HepG2 (cell line): ENCODE data around the gene PTPRE. TPM values are rescaled to one million over a fixed set of nuclear protein-coding genes. Genes with fewer than 3 reads are reported as not detected.

Experiments
- ATAC-seq: fragments of 200-7000 bp; cut with Tn5 transposase; 3 replicates; pipeline ENCODE4 v1.9.1; 2020; ENCODE audit warnings: mild to moderate bottlenecking, moderate library complexity
- BruUV-seq: library from RNA; stranded (reverse); fragments of 400-500 nt; replicated peaks from 2 replicates; lab custom pipeline; 2021; lab: Mats Ljungman, UMichigan
- CTCF ChIA-PET: fragments of 300-600 bp; formaldehyde crosslinking; extraction: SDS; loops from one replicate; lab custom pipeline; 2021; ENCODE audit warnings: low total read pairs, inconsistent platforms, low intra/inter-chr PET ratio; lab: Yijun Ruan, JAX
- POLR2A ChIA-PET: fragments of 350-600 bp; sonication (Branson Sonifier 250); formaldehyde crosslinking; loops from one replicate; lab custom pipeline; 2020; ENCODE audit warnings: antibody characterized with exemption, inconsistent platforms; lab: Yijun Ruan, JAX
- DNase-seq: peaks from one replicate; pipeline ENCODE4 v3.0.0-alpha.2; 2015; ENCODE audit warnings: low spot score
- FAIRE-seq: peaks from 3 replicates; lab custom pipeline; 2011; peaks lifted over from hg19 to GRCh38; lab: Jason Lieb, UNC
- H2AFZ ChIP-seq: one replicate; pipeline ENCODE4 v1.6.1; 2011; ENCODE audit warnings: low read length, inconsistent platforms
- H3K27ac ChIP-seq: fragments of 300-600 bp; 3 replicates; pipeline ENCODE4 v1.8.0; 2011; ENCODE audit warnings: mixed run types, mild to moderate bottlenecking, mixed read lengths, low read length, inconsistent platforms; ENCODE audit not compliant: insufficient read depth; ENCODE audit errors: extremely low read length
- H3K27me3 ChIP-seq, 2 experiments: fragments of 200-600 bp in 1 of 2; 2 replicates in 1 of 2; 3 replicates in 1 of 2; pipeline versions ENCODE4 v1.6.0 to v1.8.0; 2011; ENCODE audit warnings: low read length in 2 of 2, mild to moderate bottlenecking in 2 of 2, moderate library complexity in 2 of 2, inconsistent platforms in 1 of 2; ENCODE audit not compliant: insufficient read depth in 2 of 2, control insufficient read depth in 1 of 2
- H3K36me3 ChIP-seq, 2 experiments: fragments of 200-600 bp in 1 of 2; replicated peaks in 1 of 2; 2 replicates in 1 of 2; 3 replicates in 1 of 2; pipeline versions ENCODE4 v1.5.1 to v1.8.0; 2011; ENCODE audit warnings: low read length in 2 of 2, inconsistent platforms in 1 of 2; ENCODE audit not compliant: insufficient read depth in 2 of 2, control insufficient read depth in 1 of 2
- H3K4me1 ChIP-seq: 2 replicates; pipeline ENCODE4 v1.5.1; 2012; ENCODE audit warnings: low read length, inconsistent platforms; ENCODE audit not compliant: insufficient read depth
- H3K4me2 ChIP-seq: 2 replicates; pipeline ENCODE4 v1.6.0; 2011; ENCODE audit warnings: low read depth, low read length, inconsistent platforms
- H3K4me3 ChIP-seq, 3 experiments: fragments of 200-600 bp in 1 of 3; sonication (generic), shearing (Covaris generic) in 1 of 3; replicated peaks in 1 of 3; 2 replicates each; pipeline ENCODE4 v1.5.1; 2011 to 2016; ENCODE audit warnings: low read length in 3 of 3, inconsistent platforms in 2 of 3, low read depth in 2 of 3, mild to moderate bottlenecking in 2 of 3, control low read depth in 1 of 3, mixed read lengths in 1 of 3; ENCODE audit not compliant: insufficient read depth in 1 of 3
- H3K79me2 ChIP-seq: one replicate; pipeline ENCODE4 v1.6.1; 2011; ENCODE audit warnings: low read length, inconsistent platforms; ENCODE audit not compliant: insufficient read depth
- H3K9ac ChIP-seq: 2 replicates; pipeline ENCODE4 v1.6.0; 2011; ENCODE audit warnings: mild to moderate bottlenecking, low read depth, low read length, inconsistent platforms; ENCODE audit not compliant: insufficient read depth
- H3K9me3 ChIP-seq: 2 replicates; pipeline ENCODE4 v1.5.1; 2012; ENCODE audit warnings: mild to moderate bottlenecking, low read length
- H4K20me1 ChIP-seq: 2 replicates; pipeline ENCODE4 v1.6.0; 2011; ENCODE audit warnings: inconsistent platforms, mild to moderate bottlenecking, low read length, moderate library complexity; ENCODE audit not compliant: insufficient read depth
- DZIP1 ChIP-seq: sonication (generic); formaldehyde crosslinking; IDR thresholded peaks from 2 replicates; pipeline ENCODE4 v1.5.0; 2020; ENCODE audit warnings: mild to moderate bottlenecking, missing genetic modification reagents
- MTF2 ChIP-seq: sonication (generic); formaldehyde crosslinking; IDR thresholded peaks from 2 replicates; pipeline ENCODE4 v1.5.0; 2020; ENCODE audit warnings: missing genetic modification reagents, borderline replicate concordance
- NR2C2 ChIP-seq: sonication (generic); formaldehyde crosslinking; IDR thresholded peaks from 2 replicates; pipeline ENCODE4 v1.4.0; 2020; ENCODE audit warnings: missing genetic modification reagents, mild to moderate bottlenecking, moderate library complexity, borderline replicate concordance
- SOX6 ChIP-seq, 2 experiments: fragments of 450-650 bp in 1 of 2; sonication (generic) in 1 of 2; formaldehyde crosslinking in 1 of 2; IDR thresholded peaks; 2 replicates each; pipeline versions ENCODE4 v1.4.0 to v1.6.1; 2017 to 2020; ENCODE audit warnings: antibody characterized with exemption in 1 of 2, mild to moderate bottlenecking in 1 of 2, missing genetic modification reagents in 1 of 2
- STAT5B ChIP-seq: sonication (generic); formaldehyde crosslinking; IDR thresholded peaks from 2 replicates; pipeline ENCODE4 v1.4.0; 2020; ENCODE audit warnings: missing genetic modification reagents
- ZC3H13 ChIP-seq: sonication (generic); formaldehyde crosslinking; IDR thresholded peaks from 2 replicates; pipeline ENCODE4 v1.8.1; 2023; ENCODE audit warnings: mild to moderate bottlenecking, missing genetic modification reagents, moderate library complexity
- WGBS: methylation state at CpG from one replicate; pipeline ENCODE4 v1.1.6; 2017; ENCODE audit warnings: low lambda C conversion rate; 5-methylcytosine and 5-hydroxymethylcytosine counted together
- in situ Hi-C: cut with HindIII; loops from 2 replicates; pipeline ENCODE4 v1.10.0; 2017; ENCODE audit warnings: low pct_unique_long_range_greater_than_20kb; ENCODE audit not compliant: extremely low pct_ligation_motif_present
- intact Hi-C: fragments of 100-400 bp; cut with micrococcal nuclease; formaldehyde crosslinking; loops from one replicate; pipeline ENCODE4 v1.10.0; 2022; ENCODE audit not compliant: unreplicated experiment
- polyA plus RNA-seq, 8 experiments: library from polyadenylated mRNA; depleted of rRNA in 3 of 8; stranded (reverse) in 7 of 8; unstranded in 1 of 8; fragments of >200 nt; fragmentation: Illumina TruSeq in 4 of 8; extraction: Trizol in 4 of 8; gene quantifications; 2 replicates each; pipeline versions ENCODE4 v1.2.1 to v1.2.3, GENCODE V29; 2011 to 2016; ENCODE audit warnings: low read depth in 4 of 8, missing spikeins in 1 of 8, mixed read lengths in 1 of 8; ENCODE audit not compliant: insufficient read depth in 1 of 8
- total RNA-seq, 5 experiments: library from RNA; depleted of rRNA; stranded (reverse); fragments of >200 nt; fragmentation: Illumina TruSeq; extraction: Trizol; gene quantifications; 2 replicates each; pipeline ENCODE4 v1.2.3, GENCODE V29; 2016; ENCODE audit warnings: low read depth in 1 of 5
- TF ChIP-seq, protein P1 (sequence below): sonication (generic); formaldehyde crosslinking; IDR thresholded peaks from 2 replicates; pipeline ENCODE4 v1.8.0; 2022; ENCODE audit warnings: mild to moderate bottlenecking, missing genetic modification reagents, moderate library complexity
- TF ChIP-seq, protein P2 (sequence below): sonication (generic); formaldehyde crosslinking; IDR thresholded peaks from 2 replicates; pipeline ENCODE4 v1.4.0; 2020; ENCODE audit warnings: mild to moderate bottlenecking, missing genetic modification reagents
- TF ChIP-seq, protein P3 (sequence below): sonication (generic); formaldehyde crosslinking; conservative IDR thresholded peaks from 2 replicates; pipeline ENCODE4 v1.5.0; 2020; ENCODE audit warnings: missing genetic modification reagents

PTPRE gene
- total and polyA plus RNA-seq, 2 of the 13 experiments (the other 11 are each of a cell fraction or from before 2014, with no cell fraction given) = 0.01 to 0.02 TPM

DNA sequence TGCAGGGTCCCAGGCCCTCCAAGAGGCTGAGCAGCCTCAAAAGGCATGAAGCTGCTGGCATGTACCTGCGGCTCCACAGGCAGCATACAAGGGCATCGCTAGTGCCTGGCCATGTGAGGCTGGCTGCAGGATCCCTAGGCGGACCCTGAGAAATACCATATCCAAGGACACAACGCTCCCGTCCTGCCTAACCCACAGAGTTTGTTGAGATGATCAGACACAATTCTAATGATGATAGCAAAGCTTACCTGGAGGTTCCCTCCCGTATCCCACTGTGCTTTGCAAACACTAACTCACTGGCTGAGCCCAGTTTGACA is 31.5 kb upstream of the PTPRE start (continued):
- TF ChIP-seq DZIP1 (no peak), SOX6 (IDR thresholded peaks at IDR 0.05) (no peak), SOX6 (CRISPR knock-in tag; IDR thresholded peaks at IDR 0.05) (no peak), MTF2 (CRISPR knock-in tag) (no peak)
- TF ChIP-seq, protein P1, sequence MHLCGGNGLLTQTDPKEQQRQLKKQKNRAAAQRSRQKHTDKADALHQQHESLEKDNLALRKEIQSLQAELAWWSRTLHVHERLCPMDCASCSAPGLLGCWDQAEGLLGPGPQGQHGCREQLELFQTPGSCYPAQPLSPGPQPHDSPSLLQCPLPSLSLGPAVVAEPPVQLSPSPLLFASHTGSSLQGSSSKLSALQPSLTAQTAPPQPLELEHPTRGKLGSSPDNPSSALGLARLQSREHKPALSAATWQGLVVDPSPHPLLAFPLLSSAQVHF = no peak
- TF ChIP-seq, protein P2, sequence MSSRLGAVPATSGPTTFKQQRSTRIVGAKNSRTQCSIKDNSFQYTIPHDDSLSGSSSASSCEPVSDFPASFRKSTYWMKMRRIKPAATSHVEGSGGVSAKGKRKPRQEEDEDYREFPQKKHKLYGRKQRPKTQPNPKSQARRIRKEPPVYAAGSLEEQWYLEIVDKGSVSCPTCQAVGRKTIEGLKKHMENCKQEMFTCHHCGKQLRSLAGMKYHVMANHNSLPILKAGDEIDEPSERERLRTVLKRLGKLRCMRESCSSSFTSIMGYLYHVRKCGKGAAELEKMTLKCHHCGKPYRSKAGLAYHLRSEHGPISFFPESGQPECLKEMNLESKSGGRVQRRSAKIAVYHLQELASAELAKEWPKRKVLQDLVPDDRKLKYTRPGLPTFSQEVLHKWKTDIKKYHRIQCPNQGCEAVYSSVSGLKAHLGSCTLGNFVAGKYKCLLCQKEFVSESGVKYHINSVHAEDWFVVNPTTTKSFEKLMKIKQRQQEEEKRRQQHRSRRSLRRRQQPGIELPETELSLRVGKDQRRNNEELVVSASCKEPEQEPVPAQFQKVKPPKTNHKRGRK (CRISPR knock-in tag) = no peak

- intact Hi-C loops = loop anchor here (10.0 kb wide), 1 partner anchor 139 kb away; no protein-coding TSS in a partner anchor
- 54% methylated on average over 5 of the region's 5 CpGs for whole genome bisulfite sequencing
Measured at GRCh38 chr10:127875916-127876315, 31.0 kb upstream of the PTPRE start.

More at GRCh38 chr10:127875916-127876315, 31.0 kb upstream of the PTPRE start:
- Histone ChIP-seq H3K79me2 (no peaks in the 10 kb centered on the region), H3K4me1 (peaks cover 14% of the 10 kb centered on the region), H3K27me3 (no peaks in the 10 kb centered on the region), H3K4me2 (no peak overlapping the region), H4K20me1 (no peaks in the 10 kb centered on the region), H3K36me3 (no peaks in the 10 kb centered on the region), H3K4me3 (no peak overlapping the region), H3K9me3 (no peaks in the 10 kb centered on the region), H3K9ac (no peak overlapping the region), H2AFZ (no peak overlapping the region), H3K27ac (no peak overlapping the region)
- ChIA-PET POLR2A (no interaction called here), CTCF (no interaction called here)
- BruUV-seq = no TSS peak
- FAIRE-seq (no peak), DNase-seq (no peak), ATAC-seq (no peak)
- in situ Hi-C loops = no loop called here
- no peak for TF ChIP-seq ZC3H13 (CRISPR knock-in tag)
- TF ChIP-seq NR2C2 (CRISPR knock-in tag) = no peak
- TF ChIP-seq STAT5B (CRISPR knock-in tag) = no peak
- TF ChIP-seq, protein P3, sequence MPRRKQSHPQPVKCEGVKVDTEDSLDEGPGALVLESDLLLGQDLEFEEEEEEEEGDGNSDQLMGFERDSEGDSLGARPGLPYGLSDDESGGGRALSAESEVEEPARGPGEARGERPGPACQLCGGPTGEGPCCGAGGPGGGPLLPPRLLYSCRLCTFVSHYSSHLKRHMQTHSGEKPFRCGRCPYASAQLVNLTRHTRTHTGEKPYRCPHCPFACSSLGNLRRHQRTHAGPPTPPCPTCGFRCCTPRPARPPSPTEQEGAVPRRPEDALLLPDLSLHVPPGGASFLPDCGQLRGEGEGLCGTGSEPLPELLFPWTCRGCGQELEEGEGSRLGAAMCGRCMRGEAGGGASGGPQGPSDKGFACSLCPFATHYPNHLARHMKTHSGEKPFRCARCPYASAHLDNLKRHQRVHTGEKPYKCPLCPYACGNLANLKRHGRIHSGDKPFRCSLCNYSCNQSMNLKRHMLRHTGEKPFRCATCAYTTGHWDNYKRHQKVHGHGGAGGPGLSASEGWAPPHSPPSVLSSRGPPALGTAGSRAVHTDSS (CRISPR knock-in tag) = no peak
